ENCODE results near the gene RCBTB1. TPM values are rescaled to one million over a fixed set of nuclear protein-coding genes. Genes with fewer than 3 reads are reported as not detected.

RCBTB1 gene
- 10 to 100 TPM; 16.0 to 16.6 TPM for total RNA-seq

GRCh38 chr13:49585220-49586157 lies at the start of gene RCBTB1:
TSS of gene RCBTB1 (minus strand) at chr13:49585558. CDS start at chr13:49567279, 18,279 bp downstream.
- peak within 1 kb of the TSS; percentile 89 for H3K27ac Mint-ChIP-seq
- peaks cover 26% of the 10 kb centered on the region for H3K36me3 Mint-ChIP-seq (ENCODE audit: low read depth)
- H3K4me3 Mint-ChIP-seq, result peak within 1 kb of the TSS; percentile 88
- ATAC-seq (replicated peaks), result peak; percentile 97
- H3K4me1 Mint-ChIP-seq, result peaks cover 29% of the 10 kb centered on the region
- H3K9me3 Mint-ChIP-seq, result no peaks in the 10 kb centered on the region
- peaks cover 3% of the 10 kb centered on the region for H3K27me3 Mint-ChIP-seq

DNA sequence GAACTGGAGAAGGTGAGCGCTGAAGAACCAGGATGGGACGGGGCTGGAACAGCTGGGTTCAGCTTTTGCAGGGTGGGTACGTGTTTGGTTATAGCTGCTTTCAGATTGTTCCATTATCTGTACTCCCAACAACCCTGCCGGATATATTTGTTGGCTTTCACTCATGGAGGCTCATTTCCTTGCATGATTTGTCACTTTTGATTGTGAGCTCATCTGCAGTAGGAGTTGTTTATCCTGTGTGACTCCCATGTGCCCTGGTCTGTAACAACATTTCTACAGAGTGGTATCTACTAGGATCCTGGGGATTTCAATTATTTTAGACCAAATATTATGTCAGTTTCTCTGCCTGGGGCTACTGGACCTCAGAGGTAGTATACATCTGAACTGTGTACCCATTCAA lies 48.4 kb upstream of the RCBTB1 start:
- H3K9me3 Mint-ChIP-seq, result no peaks in the 10 kb centered on the region
- H3K27me3 Mint-ChIP-seq, result no peaks in the 10 kb centered on the region
- no peaks in the 10 kb centered on the region for H3K4me1 Mint-ChIP-seq
- no peaks in the 10 kb centered on the region for H3K36me3 Mint-ChIP-seq (ENCODE audit: low read depth)
- H3K4me3 Mint-ChIP-seq, result no peak overlapping the region
- H3K27ac Mint-ChIP-seq, result no peak overlapping the region
- no peak for ATAC-seq (replicated peaks)

- ATAC-seq (replicated peaks), result no peak
- no peaks in the 10 kb centered on the region for H3K4me1 Mint-ChIP-seq
- no peak overlapping the region for H3K27ac Mint-ChIP-seq
- H3K27me3 Mint-ChIP-seq, result no peaks in the 10 kb centered on the region
- H3K4me3 Mint-ChIP-seq, result no peak overlapping the region
- H3K9me3 Mint-ChIP-seq, result no peaks in the 10 kb centered on the region
- H3K36me3 Mint-ChIP-seq (ENCODE audit: low read depth), result no peaks in the 10 kb centered on the region
Measured at GRCh38 chr13:49632156-49632555, 46.8 kb upstream of the RCBTB1 start.

DNA sequence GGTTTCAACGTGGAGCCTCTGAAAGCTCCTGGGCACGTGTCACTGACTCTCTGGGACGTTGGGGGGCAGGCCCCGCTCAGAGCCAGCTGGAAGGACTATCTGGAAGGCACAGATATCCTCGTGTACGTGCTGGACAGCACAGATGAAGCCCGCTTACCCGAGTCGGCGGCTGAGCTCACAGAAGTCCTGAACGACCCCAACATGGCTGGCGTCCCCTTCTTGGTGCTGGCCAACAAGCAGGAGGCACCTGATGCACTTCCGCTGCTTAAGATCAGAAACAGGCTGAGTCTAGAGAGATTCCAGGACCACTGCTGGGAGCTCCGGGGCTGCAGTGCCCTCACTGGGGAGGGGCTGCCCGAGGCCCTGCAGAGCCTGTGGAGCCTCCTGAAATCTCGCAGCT lies 45.2 kb upstream of the RCBTB1 start:
- no peak for ATAC-seq (replicated peaks)
- Mint-ChIP-seq H3K9me3 (no peaks in the 10 kb centered on the region), H3K36me3 (ENCODE audit: low read depth) (no peaks in the 10 kb centered on the region), H3K4me3 (no peak overlapping the region), H3K27ac (no peak overlapping the region), H3K27me3 (no peaks in the 10 kb centered on the region), H3K4me1 (no peaks in the 10 kb centered on the region)

GRCh38 chr13:49629947-49630346 lies 44.6 kb upstream of the RCBTB1 start:
- Mint-ChIP-seq H3K27ac (no peak overlapping the region), H3K36me3 (ENCODE audit: low read depth) (no peaks in the 10 kb centered on the region)

DNA sequence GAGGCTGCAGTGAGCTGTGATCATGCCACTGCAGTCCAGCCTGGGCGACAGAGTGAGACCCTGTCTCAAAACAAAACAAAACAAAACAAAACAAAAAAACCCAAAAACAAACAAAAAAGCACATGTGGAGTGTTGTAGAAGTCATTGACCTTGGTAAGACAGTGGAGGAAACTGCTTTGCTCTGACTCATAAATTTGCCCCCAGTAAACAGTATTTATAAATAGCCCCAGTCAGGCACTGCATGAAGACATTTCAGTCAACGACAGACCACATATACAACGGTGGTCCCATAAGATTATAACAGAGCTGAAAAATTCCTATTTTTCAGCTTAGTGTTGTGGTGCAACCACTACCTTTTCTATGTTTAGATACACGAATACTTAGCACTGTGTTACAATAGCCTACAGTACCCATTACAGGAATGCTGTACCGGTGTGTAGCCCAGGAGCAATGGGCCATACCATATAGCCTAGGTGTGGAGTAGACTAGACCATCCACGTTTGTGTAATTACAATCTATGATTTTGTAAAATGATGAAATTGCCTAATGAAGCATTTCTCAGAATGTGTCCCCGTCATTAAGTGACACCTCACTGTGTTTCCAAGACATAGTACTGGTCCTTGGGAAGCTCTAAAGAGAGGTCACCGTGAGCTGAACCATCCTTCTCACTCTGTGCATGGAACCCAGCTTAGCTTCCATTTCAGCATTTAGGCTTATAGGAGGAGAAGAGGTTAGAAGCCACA lies 44.0 kb upstream of the RCBTB1 start:
- H3K36me3 Mint-ChIP-seq (ENCODE audit: low read depth), result no peaks in the 10 kb centered on the region
- H3K4me1 Mint-ChIP-seq, result no peaks in the 10 kb centered on the region
- H3K27me3 Mint-ChIP-seq, result no peaks in the 10 kb centered on the region
- H3K9me3 Mint-ChIP-seq, result no peaks in the 10 kb centered on the region
- no peak overlapping the region for H3K27ac Mint-ChIP-seq
- peak overlapping the region; percentile 83 for H3K4me3 Mint-ChIP-seq
- no peak for ATAC-seq (replicated peaks)

More at GRCh38 chr13:49629947-49630346, 44.6 kb upstream of the RCBTB1 start:
- Mint-ChIP-seq H3K9me3 (no peaks in the 10 kb centered on the region), H3K4me3 (no peak overlapping the region), H3K4me1 (no peaks in the 10 kb centered on the region), H3K27me3 (no peaks in the 10 kb centered on the region)
- no peak for ATAC-seq (replicated peaks)

DNA sequence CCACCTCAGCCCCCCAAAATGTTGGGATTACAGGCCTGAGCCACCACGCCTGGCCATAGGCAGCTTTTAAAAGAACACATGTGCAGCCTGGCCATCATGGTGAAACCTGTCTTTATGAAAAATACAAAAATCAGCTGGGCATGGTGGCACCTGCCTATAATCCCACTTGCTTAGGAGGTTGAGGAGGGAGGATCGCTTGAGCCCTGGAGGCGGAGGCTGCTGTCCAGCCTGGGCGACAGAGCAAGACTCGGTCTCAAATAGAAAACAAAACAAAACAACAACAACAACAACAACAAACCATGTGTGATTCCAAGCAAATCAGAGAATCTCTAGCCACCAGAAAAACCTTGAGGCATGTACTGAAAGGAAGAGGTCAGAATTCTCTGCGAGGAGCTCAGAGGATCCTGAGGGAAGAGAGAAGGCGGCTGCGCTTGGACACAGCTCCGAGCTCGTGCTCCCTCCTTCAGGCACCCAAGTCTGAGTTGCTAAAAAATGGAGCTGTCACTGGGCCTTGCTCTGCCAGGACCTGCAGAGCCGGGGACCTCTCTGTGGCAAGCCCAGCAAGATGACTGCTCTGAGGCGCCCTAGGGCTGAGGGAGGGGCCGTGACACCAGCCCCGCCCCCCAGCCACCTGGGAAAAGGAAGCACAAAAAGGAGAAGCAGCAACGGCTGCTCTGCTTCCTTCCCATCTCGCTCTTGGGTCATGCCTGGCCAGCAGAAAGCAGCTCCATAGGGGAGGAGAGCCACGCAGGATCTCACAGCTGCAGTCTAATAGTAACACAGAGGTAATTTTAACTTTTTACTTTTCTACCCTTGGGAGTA lies 42.7 kb upstream of the RCBTB1 start, which contains the start of gene ARL11:
Gene ARL11 (plus strand): TSS at position 677 of the 822 bp plus-strand sequence. CDS start 1,941 bp downstream, outside the sequence.
- Mint-ChIP-seq H3K4me3 (peak within 1 kb of the TSS; percentile 83), H3K27me3 (no peaks in the 10 kb centered on the region), H3K27ac (peak within 1 kb of the TSS; percentile 70), H3K36me3 (ENCODE audit: low read depth) (no peaks in the 10 kb centered on the region), H3K9me3 (no peaks in the 10 kb centered on the region), H3K4me1 (no peaks in the 10 kb centered on the region)
- peak; percentile 88 for ATAC-seq (replicated peaks)

DNA sequence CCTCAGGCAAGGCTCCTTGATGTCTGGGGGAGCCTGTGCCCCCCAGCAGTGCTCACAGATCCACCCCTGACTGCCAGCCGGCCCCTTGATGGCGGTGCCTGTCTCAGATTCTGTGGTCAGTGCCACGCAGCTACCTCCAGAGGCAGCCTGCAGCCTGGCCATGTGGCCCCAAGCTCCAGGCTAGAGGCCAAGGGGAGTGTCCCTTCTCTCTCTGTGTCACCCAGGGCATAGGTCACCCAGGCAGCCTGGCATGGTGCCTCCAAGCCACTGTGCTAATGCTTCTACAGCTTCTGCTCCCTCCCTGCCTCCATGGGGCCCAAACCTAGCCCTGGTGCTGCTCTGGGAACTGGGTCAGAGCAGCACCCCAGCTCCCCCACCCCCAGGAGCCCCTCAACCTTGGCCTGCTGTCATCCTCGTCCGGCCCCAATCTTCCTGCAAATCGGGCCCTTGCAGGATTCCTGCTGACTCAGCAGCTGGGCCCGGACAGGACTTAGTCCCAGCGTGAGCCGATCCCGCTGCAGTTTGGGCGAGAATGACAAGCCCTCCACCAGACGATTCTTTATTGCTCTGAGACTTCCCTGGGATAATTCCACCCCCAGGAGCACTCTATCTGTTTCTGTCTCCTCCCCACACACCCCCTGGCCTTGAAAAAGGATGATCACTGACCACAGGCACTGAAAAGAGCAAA lies 40.2 kb upstream of the RCBTB1 start:
- Mint-ChIP-seq H3K4me3 (no peak overlapping the region), H3K9me3 (no peaks in the 10 kb centered on the region), H3K4me1 (no peaks in the 10 kb centered on the region), H3K36me3 (ENCODE audit: low read depth) (no peaks in the 10 kb centered on the region), H3K27me3 (peaks cover 3% of the 10 kb centered on the region), H3K27ac (no peak overlapping the region)
- no peak for ATAC-seq (replicated peaks)

DNA sequence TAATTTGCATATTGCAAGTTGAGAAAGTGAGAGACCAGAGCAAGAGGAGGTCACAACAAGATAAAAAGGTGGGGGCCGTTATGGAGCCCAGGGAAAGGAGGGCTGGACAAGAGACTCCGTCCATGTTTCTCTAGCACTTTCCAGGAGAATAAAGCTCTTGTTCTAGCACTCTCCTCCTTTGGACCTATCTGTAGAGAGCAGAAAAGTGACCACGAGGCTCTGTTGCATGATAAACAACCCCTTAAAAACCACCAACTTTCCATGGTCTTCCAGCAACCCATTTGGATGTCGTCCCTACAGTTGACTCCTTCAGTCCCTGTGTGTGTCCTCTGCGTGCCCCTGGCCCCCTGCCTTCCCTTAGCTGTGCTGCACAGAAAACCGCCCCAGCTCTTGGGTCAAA lies 38.9 kb upstream of the RCBTB1 start:
- H3K27me3 Mint-ChIP-seq, result peaks cover 6% of the 10 kb centered on the region
- no peaks in the 10 kb centered on the region for H3K4me1 Mint-ChIP-seq
- H3K36me3 Mint-ChIP-seq (ENCODE audit: low read depth), result no peaks in the 10 kb centered on the region
- no peak for ATAC-seq (replicated peaks)
- no peak overlapping the region for H3K4me3 Mint-ChIP-seq
- H3K9me3 Mint-ChIP-seq, result no peaks in the 10 kb centered on the region
- H3K27ac Mint-ChIP-seq, result no peak overlapping the region

GRCh38 chr13:49622174-49622946 lies 37.0 kb upstream of the RCBTB1 start:
- H3K9me3 Mint-ChIP-seq, result no peaks in the 10 kb centered on the region
- H3K4me1 Mint-ChIP-seq, result no peaks in the 10 kb centered on the region
- H3K4me3 Mint-ChIP-seq, result no peak overlapping the region
- H3K27ac Mint-ChIP-seq, result no peak overlapping the region
- no peak for ATAC-seq (replicated peaks)
- peaks cover 9% of the 10 kb centered on the region for H3K27me3 Mint-ChIP-seq
- H3K36me3 Mint-ChIP-seq (ENCODE audit: low read depth), result no peaks in the 10 kb centered on the region

GRCh38 chr13:49620170-49620621 lies 34.8 kb upstream of the RCBTB1 start:
- no peak for ATAC-seq (replicated peaks)
- no peaks in the 10 kb centered on the region for H3K9me3 Mint-ChIP-seq
- no peak overlapping the region for H3K4me3 Mint-ChIP-seq
- peaks cover 9% of the 10 kb centered on the region for H3K27me3 Mint-ChIP-seq
- H3K4me1 Mint-ChIP-seq, result no peaks in the 10 kb centered on the region
- H3K27ac Mint-ChIP-seq, result no peak overlapping the region
- no peaks in the 10 kb centered on the region for H3K36me3 Mint-ChIP-seq (ENCODE audit: low read depth)

GRCh38 chr13:49616676-49617065 lies 31.3 kb upstream of the RCBTB1 start:
- peaks cover 9% of the 10 kb centered on the region for H3K27me3 Mint-ChIP-seq
- H3K4me3 Mint-ChIP-seq, result no peak overlapping the region
- no peaks in the 10 kb centered on the region for H3K9me3 Mint-ChIP-seq
- no peaks in the 10 kb centered on the region for H3K36me3 Mint-ChIP-seq (ENCODE audit: low read depth)
- no peaks in the 10 kb centered on the region for H3K4me1 Mint-ChIP-seq
- no peak for ATAC-seq (replicated peaks)
- no peak overlapping the region for H3K27ac Mint-ChIP-seq
